22Rv1 (cell line): ENCODE data around the gene GINS2.

Experiments used
- CTCF ChIP-seq: fragments of 450-650 bp; IDR thresholded peaks from 2 replicates; pipeline ENCODE4 v1.5.1; 2017; ENCODE audit warnings: mild to moderate bottlenecking
- ZFX ChIP-seq: fragments of 450-650 bp; IDR thresholded peaks from 2 replicates; pipeline ENCODE4 v1.6.1; 2017; ENCODE audit warnings: antibody characterized with exemption, borderline replicate concordance

DNA sequence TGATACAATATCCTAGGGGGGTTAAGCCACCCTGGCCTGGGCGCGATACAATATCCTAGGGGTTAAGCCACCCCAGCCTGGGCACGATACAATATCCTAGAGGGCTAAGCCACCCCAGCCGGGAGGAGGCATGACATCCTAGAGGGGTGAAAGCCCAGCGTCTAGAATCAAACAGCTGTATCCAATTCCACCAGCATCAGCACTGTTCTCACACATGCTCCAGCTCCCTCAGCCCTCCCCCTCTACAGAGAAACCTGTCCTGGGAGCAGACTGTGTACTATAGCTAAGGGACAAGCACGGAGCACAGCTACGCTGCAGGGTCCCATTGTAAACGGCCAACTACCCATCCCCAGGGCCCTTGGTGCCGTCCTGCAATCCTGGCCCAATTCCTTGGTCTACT lies 6.2 kb downstream of the GINS2 start:
- TF ChIP-seq CTCF, result no peak
- TF ChIP-seq ZFX, result no peak
